Suprapubic skin (tissue), 4 donors: Measurements from ENCODE around the gene CACNA2D3.

Experiments
- EP300 ChIP-seq: sonication (generic); formaldehyde crosslinking; IDR thresholded peaks from one replicate; pipeline ENCODE4 v1.6.1; 2017; ENCODE audit warnings: antibody characterized with exemption
- POLR2A ChIP-seq, 2 donors: fragments of 450-650 bp; IDR thresholded peaks; one replicate each; pipeline ENCODE4 v1.6.1; 2017; ENCODE audit warnings: antibody characterized with exemption in 2 of 2, mild to moderate bottlenecking in 2 of 2, moderate library complexity in 2 of 2
- POLR2AphosphoS5 ChIP-seq, 3 donors: sonication (generic); formaldehyde crosslinking; IDR thresholded peaks; one replicate each; pipeline ENCODE4 v1.6.1; 2017; ENCODE audit warnings: antibody characterized with exemption in 3 of 3
- TF ChIP-seq, protein P1 (sequence below), 2 donors: fragments of 200-600 bp in 1 of 2; fragments of 450-650 bp in 1 of 2; sonication (generic) in 1 of 2; IDR thresholded peaks; one replicate each; pipeline ENCODE4 v1.5.1; 2016 to 2019; ENCODE audit warnings: antibody characterized with exemption in 2 of 2, mild to moderate bottlenecking in 1 of 2, moderate library complexity in 1 of 2

DNA sequence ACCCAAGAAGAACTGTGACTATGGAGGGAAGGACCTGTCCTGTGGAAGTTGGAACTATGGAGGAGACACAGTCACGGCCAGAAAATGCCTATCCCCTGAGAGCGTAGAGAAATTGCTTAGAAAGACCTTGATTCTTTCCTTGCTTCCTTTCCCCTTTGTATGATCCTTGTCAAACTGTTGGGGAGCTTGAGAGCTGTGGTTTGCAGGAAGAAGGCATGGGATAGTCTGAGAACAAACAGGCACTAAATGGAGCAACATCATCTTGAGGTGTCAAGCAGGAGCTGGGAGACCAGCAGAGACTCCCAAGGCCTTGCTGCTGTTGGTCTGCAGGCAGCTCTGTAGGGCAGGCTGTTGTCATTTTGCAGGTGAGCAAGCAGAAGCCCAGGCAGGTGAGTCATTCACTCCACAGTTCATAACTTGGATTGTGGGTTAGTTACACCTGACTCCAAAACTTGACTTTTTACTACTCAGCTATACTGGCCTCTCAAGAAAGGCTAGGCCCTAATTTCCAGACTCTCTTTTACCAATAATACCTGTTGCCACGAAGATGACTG is 506.6 kb downstream of the CACNA2D3 start:
- TF ChIP-seq, protein P1, sequence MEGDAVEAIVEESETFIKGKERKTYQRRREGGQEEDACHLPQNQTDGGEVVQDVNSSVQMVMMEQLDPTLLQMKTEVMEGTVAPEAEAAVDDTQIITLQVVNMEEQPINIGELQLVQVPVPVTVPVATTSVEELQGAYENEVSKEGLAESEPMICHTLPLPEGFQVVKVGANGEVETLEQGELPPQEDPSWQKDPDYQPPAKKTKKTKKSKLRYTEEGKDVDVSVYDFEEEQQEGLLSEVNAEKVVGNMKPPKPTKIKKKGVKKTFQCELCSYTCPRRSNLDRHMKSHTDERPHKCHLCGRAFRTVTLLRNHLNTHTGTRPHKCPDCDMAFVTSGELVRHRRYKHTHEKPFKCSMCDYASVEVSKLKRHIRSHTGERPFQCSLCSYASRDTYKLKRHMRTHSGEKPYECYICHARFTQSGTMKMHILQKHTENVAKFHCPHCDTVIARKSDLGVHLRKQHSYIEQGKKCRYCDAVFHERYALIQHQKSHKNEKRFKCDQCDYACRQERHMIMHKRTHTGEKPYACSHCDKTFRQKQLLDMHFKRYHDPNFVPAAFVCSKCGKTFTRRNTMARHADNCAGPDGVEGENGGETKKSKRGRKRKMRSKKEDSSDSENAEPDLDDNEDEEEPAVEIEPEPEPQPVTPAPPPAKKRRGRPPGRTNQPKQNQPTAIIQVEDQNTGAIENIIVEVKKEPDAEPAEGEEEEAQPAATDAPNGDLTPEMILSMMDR (IDR thresholded peaks at IDR 0.05) = no peak
- TF ChIP-seq POLR2A (IDR thresholded peaks at IDR 0.05) (no peak), POLR2AphosphoS5 (IDR thresholded peaks at IDR 0.05) (no peak), EP300 (no peak)
